GM19468 (cell line): Measurements from ENCODE around the gene GDNF.
A peak's percentile ranks its signal among the peaks of the same experiment; 100 is the strongest.
"Not testable (repeated sequence)": the region's sequence is repeated elsewhere in the genome, so short reads cannot be mapped to it uniquely, and the experiment has no call there.

Experiments
- ATAC-seq: cut with Tn5 transposase; IDR thresholded peaks from one replicate; pipeline ENCODE4 v1.9.1; 2021; ENCODE audit warnings: mild to moderate bottlenecking, moderate library complexity, moderate number of reproducible peaks; ENCODE audit not compliant: unreplicated experiment; ENCODE audit errors: extremely low read depth

GDNF gene

DNA sequence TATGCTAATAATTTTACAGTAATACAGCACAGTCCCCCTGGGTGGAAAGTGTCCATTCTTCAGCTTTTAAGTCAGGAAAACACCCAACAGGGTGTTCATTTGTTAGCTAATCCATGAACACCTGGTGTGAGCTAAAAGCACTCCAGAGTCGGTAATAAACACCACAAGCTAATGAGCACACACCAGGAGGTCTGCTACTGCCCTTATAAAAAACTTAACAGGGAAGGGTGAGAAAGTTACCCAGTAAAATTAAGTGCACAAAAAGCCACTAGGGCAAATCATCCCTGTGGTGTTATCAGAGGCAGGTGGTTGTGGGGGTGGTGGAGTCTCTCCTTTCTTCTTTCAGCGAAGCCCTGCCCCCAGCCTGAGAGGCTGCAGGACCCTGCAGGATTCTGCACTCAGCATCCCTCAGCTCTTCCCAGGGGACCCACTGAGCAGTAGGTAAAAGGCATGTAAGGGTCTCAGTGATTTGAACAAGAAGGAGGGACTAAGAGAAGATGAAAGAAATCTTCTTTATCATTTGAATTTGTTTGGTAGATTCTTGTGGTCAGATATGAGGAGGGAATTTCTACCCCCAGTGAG, 14.4 kb downstream of the GDNF start:
- ATAC-seq = no peak

DNA sequence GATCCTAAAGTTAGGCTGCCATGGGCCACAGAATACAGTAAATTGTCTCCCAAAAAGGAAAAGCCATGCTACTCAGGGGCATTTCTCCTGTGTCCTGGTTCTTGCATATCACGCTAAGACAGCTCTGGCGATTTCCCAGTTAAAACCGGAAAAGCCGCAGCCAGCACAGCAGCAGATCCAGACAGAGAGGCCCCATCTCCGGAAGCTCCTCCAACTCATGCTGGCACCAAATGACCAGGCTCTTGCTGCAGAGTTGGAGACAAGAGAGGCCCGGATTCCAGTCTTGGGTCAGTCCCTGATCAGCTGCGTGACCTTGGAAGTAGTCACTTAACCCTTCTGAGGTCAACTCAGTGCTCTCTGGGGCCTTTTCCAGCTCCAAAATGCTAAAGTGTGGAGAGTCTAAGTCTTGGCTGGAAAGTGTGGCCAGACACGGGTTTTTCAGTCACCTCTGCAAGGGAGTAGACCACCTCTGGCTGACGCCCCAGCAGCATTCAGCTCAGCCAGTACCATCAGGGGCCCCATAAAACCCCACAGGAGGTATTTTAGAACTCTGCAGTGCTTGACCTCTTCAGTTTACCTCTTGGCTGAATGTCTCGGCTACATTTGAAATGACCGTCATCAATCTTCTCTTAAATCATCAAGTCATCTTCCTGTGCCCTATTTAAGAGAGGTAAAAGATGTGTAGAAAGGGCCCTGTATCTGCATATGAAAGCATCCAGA, 16.2 kb downstream of the GDNF start:
- no peak for ATAC-seq

DNA sequence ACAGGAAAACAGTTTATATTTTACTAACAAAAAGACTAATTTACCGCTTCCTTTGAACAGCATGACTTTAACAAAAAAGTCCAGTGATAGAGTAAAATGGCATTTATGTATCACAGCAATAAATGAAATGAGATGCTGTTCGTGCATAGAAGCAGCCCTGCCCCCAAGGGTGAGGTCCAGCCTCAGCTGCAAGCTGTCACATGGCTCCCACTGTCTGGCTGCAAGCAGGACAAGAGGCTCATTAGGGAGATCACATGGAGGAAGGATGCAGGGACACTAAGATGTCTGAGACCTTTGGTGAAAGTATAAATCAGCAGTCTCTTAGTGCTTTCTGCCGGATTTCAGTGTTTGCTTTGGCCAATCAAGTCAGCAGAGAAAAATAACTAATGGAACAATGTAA, 23.0 kb downstream of the GDNF start:
- ATAC-seq = no peak

DNA sequence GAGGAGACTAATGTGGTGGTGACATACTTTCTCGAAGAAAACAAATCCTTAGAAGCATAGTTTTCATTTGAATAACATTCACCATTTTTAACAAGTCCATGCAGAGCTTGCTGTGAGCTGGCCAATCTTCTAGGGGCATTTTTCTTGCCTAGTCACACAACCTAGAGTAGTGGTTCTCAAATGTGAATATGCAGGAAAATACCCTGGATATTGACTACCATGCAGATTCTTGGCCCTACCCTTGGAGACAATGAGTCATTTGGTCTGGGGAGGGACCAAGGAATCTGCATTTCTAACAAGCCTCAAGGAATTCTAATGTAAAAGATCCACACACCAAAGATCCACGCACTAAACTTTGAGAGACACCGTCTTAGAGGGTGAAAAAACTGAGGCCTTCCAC, 23.5 kb downstream of the GDNF start:
- ATAC-seq = no peak

DNA sequence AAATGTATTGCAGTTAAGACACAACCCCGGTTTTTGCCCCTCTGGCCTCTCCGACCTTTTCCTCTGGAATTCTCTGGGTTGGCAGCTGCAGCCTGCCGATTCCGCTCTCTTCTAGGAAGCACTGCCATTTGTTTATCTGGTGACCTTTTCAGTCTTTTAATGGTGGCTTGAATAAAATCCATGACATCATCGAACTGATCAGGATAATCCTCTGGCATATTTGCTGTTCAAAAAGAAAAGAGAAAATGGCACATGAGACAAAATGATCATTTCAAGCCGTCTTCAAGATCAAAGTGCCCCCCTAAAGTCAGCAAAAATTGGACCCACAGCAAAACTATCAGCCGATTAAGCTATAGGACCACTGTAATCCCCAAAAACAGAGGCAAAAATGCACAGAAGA, 23.9 kb downstream of the GDNF start:
- ATAC-seq = no peak

DNA sequence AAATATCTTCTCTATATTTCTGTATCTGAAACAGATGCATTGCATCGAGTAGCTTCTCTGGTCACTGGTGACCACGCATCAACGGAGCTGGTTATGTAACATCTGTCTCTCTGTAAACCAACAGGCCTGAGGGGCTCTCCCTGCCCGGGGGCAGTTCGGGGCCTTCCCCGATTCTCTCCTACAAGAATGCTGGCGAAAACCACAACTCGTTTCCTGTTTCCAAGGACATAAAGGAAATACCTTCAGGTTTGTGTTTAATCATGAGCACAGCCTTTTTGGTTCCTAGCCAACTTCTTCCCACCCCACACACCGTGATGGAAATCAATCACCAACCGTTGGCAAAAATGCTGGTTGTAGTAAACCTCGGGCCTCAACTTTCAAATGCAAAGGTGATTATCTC, 25.1 kb downstream of the GDNF start:
- ATAC-seq = peak; percentile 52

DNA sequence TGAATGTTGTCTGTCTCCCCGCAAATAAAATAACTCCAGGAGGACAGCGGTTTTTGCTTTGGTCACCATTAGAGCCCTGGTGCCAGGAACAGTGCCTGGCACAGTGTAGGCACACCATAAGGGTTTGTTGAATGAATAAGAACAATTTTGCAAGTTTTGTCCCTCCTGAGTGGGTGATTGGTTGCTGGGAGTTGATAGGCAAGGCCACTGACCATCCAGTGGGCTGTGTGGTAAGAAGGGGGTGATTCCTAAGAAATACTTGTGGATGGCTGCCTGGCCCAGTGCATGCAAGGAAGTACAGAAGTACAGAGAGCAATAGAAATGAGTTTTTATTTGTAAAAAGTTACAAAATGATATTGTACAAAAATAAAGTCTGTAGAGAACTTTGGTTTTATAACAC, 27.5 kb downstream of the GDNF start:
- ATAC-seq = no peak

DNA sequence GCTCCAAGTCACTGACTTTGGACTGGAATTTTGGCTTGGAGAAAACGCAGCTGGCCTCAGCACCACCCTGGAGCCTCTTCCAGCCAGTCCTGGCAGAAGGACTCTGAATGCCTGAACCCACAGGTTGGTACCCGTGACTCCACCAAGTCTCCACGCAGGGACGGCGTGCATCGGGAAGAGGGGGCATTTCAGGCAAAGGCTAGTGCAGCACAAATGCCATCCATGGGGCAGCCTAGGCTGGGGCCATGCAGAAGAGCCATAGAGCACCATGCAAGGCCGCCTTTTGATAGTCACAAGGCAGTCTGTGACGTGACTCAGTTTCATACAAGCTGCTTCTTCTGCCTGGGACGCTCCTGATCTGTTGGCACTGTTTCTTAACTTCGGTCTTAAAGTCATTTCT, 28.0 kb downstream of the GDNF start:
- ATAC-seq = no peak

DNA sequence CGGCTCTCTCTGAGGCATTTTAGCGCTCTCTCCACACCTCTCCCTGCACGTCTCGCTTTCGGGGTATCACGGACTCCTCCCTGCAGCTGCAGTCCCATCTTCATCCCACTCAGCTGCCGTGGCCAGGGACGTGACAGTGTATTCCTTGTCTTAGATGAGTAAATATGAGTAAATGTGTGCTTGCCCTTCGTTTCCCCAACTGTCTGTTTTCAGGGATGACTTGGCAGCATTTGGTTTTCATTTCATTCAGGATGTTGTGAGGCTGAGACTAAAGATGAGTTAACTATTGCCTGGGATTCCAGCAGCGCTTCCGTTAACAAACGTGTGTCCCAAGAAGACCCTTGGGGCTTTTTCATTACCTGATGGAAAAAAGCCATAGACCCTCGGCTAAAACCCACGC, 29.5 kb downstream of the GDNF start:
- no peak for ATAC-seq

DNA sequence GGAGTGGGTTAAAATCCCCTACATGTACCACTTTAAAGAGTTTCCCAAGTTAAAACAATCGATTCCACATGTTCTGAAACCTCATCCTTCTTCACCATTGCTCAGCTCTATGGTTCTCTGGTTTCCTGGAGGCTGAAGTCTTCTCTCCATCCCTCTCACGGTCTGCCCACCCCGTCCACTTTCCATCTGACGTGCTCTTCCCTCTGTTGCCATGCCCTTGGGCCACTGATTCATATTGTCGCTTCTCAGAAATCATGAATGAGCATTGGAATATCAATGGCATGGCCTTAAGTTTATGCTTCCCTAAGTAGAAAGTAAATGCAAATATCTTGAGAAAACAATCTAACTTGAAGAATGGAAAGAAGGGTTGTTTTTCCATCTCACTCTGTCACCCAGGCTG, 30.9 kb downstream of the GDNF start:
- no peak for ATAC-seq

DNA sequence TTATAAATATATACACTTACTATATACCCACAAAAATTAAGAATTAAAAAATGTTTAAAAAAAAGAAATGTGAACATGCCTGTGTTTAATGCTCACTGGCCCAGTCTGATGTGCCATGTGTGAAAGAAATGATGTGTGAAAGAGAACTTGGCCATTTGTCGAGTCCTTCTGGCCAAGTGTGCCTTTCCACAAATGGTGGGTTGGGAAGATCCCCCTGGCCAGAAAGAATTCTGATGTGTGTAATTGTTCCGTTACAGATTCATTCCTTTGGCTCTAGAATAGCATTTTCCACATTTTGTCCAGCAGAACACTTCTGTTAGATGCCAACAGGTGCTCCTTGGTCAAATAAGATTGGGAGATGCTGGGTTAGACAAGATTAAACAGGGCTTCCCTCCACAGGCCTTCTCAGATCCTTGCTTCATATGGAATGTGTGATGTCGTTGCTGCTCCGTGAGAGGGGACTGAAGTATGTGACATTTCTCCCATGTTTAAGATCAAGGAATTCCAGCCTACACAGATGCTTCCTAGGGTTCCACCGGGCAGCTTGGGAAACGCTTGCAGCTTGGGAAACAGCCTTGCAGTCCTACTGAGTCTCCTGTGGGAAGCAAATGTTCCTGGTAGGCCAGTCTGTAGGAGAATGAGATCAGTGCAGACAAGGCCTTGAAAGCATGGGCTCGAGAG, 32.1 kb downstream of the GDNF start:
- ATAC-seq = no peak

DNA sequence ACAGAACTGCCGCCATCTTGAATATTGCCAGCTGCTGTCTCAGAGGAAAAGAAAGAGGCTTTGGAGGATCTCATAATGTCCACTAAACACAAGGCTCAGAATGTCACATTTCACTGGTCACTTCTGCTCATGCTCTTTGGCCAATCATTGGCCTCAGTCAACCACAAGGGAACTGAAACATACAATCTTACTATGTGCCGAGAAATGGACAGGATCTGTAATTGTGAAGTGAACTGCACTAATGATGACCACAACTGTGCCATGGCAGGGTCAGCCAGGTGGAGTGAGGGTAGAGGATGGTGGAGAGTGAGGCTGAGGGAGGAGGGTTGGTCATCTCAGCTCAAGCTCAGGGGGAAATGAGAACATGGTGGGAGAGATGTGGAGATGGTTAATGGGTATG, 32.8 kb downstream of the GDNF start:
- ATAC-seq = no peak

DNA sequence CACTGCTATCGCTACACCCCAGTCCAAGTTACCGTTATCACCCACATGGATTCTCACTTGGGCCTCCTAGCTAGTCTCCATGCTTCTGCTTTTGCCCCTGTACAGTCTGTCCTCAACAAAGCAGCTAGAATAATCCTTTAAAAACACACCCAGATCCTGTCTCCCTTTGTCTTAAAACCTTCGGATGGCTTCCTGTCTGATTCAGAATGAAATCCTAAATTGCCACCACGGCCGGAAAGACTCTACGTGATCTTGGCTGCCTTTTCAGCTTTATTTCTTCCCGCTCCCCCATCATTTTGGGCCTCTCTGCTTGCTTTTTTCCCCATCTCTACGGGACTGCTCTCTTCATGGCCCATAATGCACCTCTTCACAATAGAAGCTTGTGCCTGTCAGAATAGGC, 33.4 kb downstream of the GDNF start:
- no peak for ATAC-seq

DNA sequence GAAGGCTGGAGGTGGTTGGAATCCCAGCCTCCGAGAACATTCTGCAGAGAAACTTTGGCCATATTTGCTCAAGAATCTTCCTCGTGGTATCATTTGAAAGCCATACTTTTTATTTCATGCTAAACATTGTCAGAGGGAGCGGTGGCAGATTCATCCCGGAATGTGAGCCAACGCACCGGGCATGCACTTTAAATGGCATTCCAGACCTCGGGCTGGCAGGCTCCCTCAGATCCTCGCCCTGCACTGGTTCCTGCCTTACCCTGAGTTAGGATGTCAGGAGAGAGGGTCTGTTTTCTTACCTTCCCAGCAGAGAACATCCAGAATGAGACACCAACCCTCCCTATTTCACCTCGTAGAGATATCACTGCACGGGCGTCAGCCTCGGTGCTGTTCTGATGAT, 33.8 kb downstream of the GDNF start:
- no peak for ATAC-seq

DNA sequence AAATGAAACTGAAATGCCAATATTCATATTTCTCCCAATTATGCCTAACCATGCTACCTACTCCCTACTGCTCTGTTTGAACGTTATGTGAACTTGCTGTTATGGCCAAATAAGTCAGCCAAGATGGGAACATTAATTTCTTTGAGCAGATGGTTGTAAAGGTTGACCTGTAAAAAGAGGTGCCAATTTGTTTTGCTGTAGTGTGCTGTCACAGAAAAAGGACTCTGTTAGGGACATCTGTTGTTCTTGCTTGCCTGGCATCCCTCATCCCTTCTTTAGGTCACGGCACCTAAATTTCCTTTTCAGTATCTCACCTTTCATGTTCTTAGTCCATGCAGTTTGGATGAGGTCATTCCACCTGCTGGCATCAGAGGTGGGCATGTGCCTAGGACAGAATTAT, 35.4 kb downstream of the GDNF start:
- no peak for ATAC-seq

DNA sequence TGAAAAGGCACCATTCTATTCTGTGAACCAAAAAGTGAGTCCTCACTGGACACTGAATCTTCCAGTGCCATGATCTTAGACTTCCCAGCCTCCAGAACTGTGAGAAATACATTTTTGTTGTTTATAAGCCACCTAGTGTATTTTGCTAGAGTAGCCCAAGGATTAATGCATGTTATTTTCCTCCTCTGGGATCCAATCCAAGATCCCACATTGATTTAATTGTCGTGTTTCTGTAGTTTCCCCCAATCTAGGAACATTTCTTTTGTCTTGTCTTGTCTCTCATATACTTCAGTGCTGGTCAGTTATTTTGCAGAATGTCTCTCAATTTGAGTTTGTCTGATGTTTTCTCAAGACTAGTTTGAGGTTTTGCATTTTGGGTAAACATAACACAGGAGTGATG, 36.4 kb downstream of the GDNF start:
- ATAC-seq = no peak

DNA sequence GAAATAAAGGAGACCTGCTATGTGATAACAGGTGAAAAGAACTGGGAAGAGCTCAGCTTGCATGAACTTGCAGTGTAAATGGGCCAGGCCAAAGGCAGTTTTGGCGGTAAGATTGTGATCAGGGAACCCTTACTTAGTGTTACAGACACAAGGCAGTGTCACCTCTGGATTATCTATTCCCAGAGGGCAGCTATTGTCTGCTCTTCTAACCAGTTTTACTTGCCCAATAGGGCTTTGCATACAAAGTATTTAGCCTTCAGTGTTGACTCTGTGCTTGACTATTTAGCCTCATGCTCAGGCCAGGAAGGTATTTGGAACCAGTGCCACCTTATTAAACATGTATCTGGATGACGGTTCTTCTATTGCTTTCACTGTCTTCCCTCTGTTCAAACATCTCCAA, 38.3 kb downstream of the GDNF start:
- no peak for ATAC-seq

DNA sequence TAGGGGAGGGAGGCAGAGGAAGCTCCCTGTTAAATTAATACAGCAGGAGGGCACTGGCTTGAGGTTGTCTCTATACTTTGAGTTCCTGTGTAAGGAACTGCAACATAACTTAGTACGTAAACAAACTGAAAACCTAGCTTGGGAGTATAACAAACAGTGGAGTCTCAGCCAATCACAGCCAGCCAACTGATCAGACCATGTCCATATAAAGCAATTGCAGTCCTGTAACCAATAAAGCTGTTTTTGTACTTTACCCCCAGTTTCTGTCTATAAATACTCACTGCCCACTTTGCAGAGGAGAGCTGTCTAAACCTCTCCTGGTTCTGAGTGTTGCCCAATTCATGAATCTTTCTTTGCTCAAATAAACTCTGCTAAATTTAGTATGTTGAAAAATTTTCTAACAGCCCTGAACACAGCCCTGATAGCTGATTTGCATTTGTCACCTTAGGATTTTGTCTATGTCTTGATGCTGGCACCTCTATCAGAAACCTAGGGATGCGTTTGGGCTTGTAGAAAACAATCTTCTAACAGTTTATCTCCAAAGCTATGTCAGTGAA, 39.9 kb downstream of the GDNF start:
- ATAC-seq = no peak

DNA sequence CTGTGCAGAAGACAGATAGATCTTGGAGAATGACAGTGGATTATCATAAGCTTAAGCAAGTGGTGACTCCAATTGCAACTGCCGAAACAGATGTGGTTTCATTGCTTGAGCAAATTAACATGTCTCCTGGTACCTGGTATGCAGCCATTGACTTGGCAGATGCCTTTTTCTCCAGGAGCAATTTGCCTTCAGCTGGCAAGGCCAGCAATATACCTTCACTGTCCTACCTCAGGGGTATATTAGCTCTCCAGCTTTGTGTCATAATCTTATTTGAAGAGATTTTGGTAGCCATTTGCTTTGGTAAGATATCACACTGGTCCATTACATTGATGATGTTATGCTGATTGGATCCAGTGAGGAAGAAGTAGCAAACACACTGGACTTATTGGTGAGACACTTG, 43.4 kb downstream of the GDNF start:
- ATAC-seq = not testable (repeated sequence)

DNA sequence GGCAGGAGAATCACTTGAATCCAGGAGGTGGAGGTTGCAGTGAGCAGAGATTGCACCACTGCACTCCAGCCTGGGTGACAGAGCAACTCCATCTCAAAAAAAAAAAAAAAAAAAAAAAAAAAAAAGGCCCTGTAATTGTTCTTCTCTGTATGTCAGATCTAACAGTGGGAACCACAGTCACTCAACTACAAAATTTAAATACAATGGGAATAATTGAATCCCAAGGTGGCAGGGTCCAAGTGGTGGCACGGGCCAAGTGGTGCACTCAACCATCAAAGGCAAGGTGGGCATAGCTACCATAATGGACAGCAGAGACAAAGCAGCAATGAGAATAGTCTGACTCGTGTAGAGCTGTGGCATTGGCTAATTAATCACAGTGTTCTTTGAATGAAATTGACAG, 44.5 kb downstream of the GDNF start:
- ATAC-seq = not testable (repeated sequence)

DNA sequence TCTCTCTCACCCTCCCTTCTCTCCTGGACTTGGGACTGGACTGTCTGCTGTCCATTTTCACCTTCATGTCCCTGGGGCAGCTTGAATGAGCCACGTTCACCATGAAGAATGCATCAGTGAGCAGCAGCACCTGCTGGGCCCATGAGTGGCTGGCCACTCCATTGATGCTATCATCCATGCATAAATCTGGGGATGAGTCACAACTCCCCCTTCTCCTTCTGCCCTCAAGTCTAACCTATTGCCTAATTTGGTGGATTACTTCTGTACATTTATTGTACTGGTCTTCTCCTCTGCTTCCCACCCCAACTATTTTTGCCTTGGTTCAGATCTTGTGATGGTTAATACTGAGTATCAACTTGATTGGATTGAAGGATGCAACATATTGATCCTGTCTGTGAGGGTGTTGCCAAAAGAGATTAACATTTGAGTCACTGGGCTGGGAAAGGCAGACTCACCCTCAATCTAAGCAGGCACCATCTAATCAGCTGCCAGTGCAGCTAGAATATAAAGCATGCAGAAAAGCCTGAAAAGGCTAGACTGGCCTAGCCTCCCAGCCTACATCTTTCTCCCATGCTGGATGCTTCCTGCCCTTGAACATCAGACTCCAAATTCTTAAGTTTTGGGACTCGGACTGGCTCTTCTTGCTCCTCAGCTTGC, 46.7 kb downstream of the GDNF start:
- ATAC-seq = no peak
